SK-N-MC (cell line): ENCODE measurements around the gene DBNDD2.

Experiments used
- EZH2 ChIP-seq: fragments of 200-600 bp; sonication (generic); IDR thresholded peaks from one replicate; pipeline ENCODE4 v1.6.1; 2017; ENCODE audit warnings: antibody characterized with exemption
- FOXP2 ChIP-seq: optimal IDR thresholded peaks from 2 replicates; pipeline ENCODE3; 2011; ENCODE audit warnings: mild to moderate bottlenecking, moderate library complexity; ENCODE audit not compliant: insufficient read depth; ENCODE audit errors: extremely low read length, control extremely low read depth
- POLR2AphosphoS5 ChIP-seq: IDR thresholded peaks from 2 replicates; pipeline ENCODE4 v1.6.1; 2012; ENCODE audit warnings: mild to moderate bottlenecking, low read depth, low read length, borderline replicate concordance

GRCh38 chr20:45433316-45433715, 25.2 kb downstream of the DBNDD2 start:
- TF ChIP-seq FOXP2, result no peak
- no peak for TF ChIP-seq POLR2AphosphoS5
- TF ChIP-seq EZH2, result no peak
